Body of pancreas (tissue), 4 donors: ENCODE measurements around the gene LYZL6.

ENCODE experiments used
- POLR2A ChIP-seq, 3 donors: fragments of 450-650 bp; IDR thresholded peaks; one replicate each; pipeline ENCODE4 v1.6.1; 2016; ENCODE audit warnings: antibody characterized with exemption in 3 of 3, mild to moderate bottlenecking in 2 of 3
- TF ChIP-seq, protein P1 (sequence below), 7 experiments: fragments of 450-650 bp in 4 of 7; fragments of 200-600 bp in 3 of 7; sonication (generic) in 3 of 7; IDR thresholded peaks; one replicate each; pipeline ENCODE4 v1.5.1; 2016 to 2019; ENCODE audit warnings: antibody characterized with exemption in 7 of 7

DNA sequence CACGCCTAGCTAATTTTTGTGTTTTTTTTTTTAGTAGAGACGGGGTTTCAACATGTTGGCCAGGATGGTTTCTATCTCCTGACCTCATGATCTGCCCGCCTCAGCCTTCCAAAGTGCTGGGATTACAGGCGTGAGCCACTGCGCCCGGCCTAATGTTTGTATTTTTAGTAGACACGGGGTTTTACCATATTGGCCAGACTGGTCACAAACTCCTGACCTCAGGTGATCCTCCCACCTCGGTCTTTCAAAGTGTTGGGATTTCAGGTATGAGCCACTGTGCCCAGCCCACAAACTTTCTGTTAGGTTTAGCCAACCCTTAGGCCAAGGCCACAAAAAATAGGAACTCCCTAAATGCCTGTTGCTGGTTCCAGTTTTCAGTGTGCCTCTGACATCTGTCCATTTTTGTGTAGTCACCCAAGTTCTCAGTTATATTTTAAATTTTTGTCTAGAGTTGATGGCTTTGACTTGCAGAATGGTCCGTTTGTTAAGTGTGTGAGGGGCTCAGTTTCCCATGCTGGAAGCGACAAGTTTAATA is 25.1 kb upstream of the LYZL6 start:
- TF ChIP-seq, protein P1, sequence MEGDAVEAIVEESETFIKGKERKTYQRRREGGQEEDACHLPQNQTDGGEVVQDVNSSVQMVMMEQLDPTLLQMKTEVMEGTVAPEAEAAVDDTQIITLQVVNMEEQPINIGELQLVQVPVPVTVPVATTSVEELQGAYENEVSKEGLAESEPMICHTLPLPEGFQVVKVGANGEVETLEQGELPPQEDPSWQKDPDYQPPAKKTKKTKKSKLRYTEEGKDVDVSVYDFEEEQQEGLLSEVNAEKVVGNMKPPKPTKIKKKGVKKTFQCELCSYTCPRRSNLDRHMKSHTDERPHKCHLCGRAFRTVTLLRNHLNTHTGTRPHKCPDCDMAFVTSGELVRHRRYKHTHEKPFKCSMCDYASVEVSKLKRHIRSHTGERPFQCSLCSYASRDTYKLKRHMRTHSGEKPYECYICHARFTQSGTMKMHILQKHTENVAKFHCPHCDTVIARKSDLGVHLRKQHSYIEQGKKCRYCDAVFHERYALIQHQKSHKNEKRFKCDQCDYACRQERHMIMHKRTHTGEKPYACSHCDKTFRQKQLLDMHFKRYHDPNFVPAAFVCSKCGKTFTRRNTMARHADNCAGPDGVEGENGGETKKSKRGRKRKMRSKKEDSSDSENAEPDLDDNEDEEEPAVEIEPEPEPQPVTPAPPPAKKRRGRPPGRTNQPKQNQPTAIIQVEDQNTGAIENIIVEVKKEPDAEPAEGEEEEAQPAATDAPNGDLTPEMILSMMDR (IDR thresholded peaks at IDR 0.05) = no peak
- TF ChIP-seq POLR2A (IDR thresholded peaks at IDR 0.05) = no peak
